ENCODE data around the gene ATP13A1.
"Not testable (repeated sequence)": the region's sequence is repeated elsewhere in the genome, so short reads cannot be mapped to it uniquely, and the experiment has no call there.

The ATP13A1 gene

GRCh38 chr19:19610376-19611202, 52.9 kb downstream of the ATP13A1 start:
- TF ChIP-seq EZH2phosphoT487 (IDR thresholded peaks at IDR 0.05; ENCODE audit: low read depth) (no peak), CTCF (IDR thresholded peaks at IDR 0.05; ENCODE audit: low read depth, low read length) (no peak)
- no peak overlapping the region for H3K4me2 ChIP-seq (ENCODE audit: low read length)
- no peak overlapping the region for H3K4me3 ChIP-seq (ENCODE audit: low read length)
- no peaks in the 10 kb centered on the region for H3K9me3 ChIP-seq (ENCODE audit: insufficient read depth, low read length)
- no peaks in the 10 kb centered on the region for H3K36me3 ChIP-seq (replicated peaks; ENCODE audit: low read depth, low read length)
- no peak overlapping the region for H2AFZ ChIP-seq (ENCODE audit: low read depth, low read length)
- H3K79me2 ChIP-seq (ENCODE audit: low read length), result no peaks in the 10 kb centered on the region
- no peak overlapping the region for H3K9ac ChIP-seq (ENCODE audit: low read length)
- no peaks in the 10 kb centered on the region for H3K4me1 ChIP-seq (ENCODE audit: low read length)
- H3K27ac ChIP-seq (ENCODE audit: low read length), result no peak overlapping the region
- H3K27me3 ChIP-seq (ENCODE audit: low read depth, low read length), result no peaks in the 10 kb centered on the region
- H4K20me1 ChIP-seq (ENCODE audit: insufficient read depth, low read length), result no peaks in the 10 kb centered on the region

- H3K79me2 ChIP-seq (ENCODE audit: low read length), result not testable (repeated sequence)
Measured at GRCh38 chr19:19606686-19607085, 56.8 kb downstream of the ATP13A1 start.

GRCh38 chr19:19606021-19606420, 57.5 kb downstream of the ATP13A1 start:
- Histone ChIP-seq H3K79me2 (ENCODE audit: low read length) (no peaks in the 10 kb centered on the region), H3K27me3 (ENCODE audit: low read depth, low read length) (no peaks in the 10 kb centered on the region), H3K36me3 (replicated peaks; ENCODE audit: low read depth, low read length) (no peaks in the 10 kb centered on the region), H4K20me1 (ENCODE audit: insufficient read depth, low read length) (no peaks in the 10 kb centered on the region), H3K9me3 (ENCODE audit: insufficient read depth, low read length) (no peaks in the 10 kb centered on the region), H3K9ac (ENCODE audit: low read length) (no peak overlapping the region), H3K4me1 (ENCODE audit: low read length) (peaks cover 2% of the 10 kb centered on the region), H3K4me2 (ENCODE audit: low read length) (no peak overlapping the region), H3K27ac (ENCODE audit: low read length) (no peak overlapping the region), H3K4me3 (ENCODE audit: low read length) (no peak overlapping the region), H2AFZ (ENCODE audit: low read depth, low read length) (no peak overlapping the region)
- TF ChIP-seq EZH2phosphoT487 (IDR thresholded peaks at IDR 0.05; ENCODE audit: low read depth) (no peak), CTCF (IDR thresholded peaks at IDR 0.05; ENCODE audit: low read depth, low read length) (no peak)

More at GRCh38 chr19:19606686-19607085, 56.8 kb downstream of the ATP13A1 start:
- H3K27ac ChIP-seq (ENCODE audit: low read length); H4K20me1 ChIP-seq (ENCODE audit: insufficient read depth, low read length); H3K36me3 ChIP-seq (replicated peaks; ENCODE audit: low read depth, low read length); H3K4me3 ChIP-seq (ENCODE audit: low read length); H3K4me1 ChIP-seq (ENCODE audit: low read length); H3K9ac ChIP-seq (ENCODE audit: low read length); H3K27me3 ChIP-seq (ENCODE audit: low read depth, low read length); H2AFZ ChIP-seq (ENCODE audit: low read depth, low read length); H3K4me2 ChIP-seq (ENCODE audit: low read length); H3K9me3 ChIP-seq (ENCODE audit: insufficient read depth, low read length): not testable (repeated sequence)

- no peaks in the 10 kb centered on the region for H3K36me3 ChIP-seq (replicated peaks; ENCODE audit: low read depth, low read length)
- H3K4me1 ChIP-seq (ENCODE audit: low read length), result peaks cover 21% of the 10 kb centered on the region
- no peak overlapping the region for H3K9ac ChIP-seq (ENCODE audit: low read length)
- no peak overlapping the region for H3K27ac ChIP-seq (ENCODE audit: low read length)
- H3K79me2 ChIP-seq (ENCODE audit: low read length), result no peaks in the 10 kb centered on the region
- no peak overlapping the region for H2AFZ ChIP-seq (ENCODE audit: low read depth, low read length)
- H4K20me1 ChIP-seq (ENCODE audit: insufficient read depth, low read length), result no peaks in the 10 kb centered on the region
- no peak overlapping the region for H3K4me3 ChIP-seq (ENCODE audit: low read length)
- H3K27me3 ChIP-seq (ENCODE audit: low read depth, low read length), result no peaks in the 10 kb centered on the region
- H3K4me2 ChIP-seq (ENCODE audit: low read length), result no peak overlapping the region
- no peaks in the 10 kb centered on the region for H3K9me3 ChIP-seq (ENCODE audit: insufficient read depth, low read length)
- no peak for TF ChIP-seq CTCF (IDR thresholded peaks at IDR 0.05; ENCODE audit: low read depth, low read length)
- TF ChIP-seq EZH2phosphoT487 (IDR thresholded peaks at IDR 0.05; ENCODE audit: low read depth), result no peak
Measured at GRCh38 chr19:19602713-19603324, 60.7 kb downstream of the ATP13A1 start.
